Measurements from ENCODE around the gene MEIS3.

GRCh38 chr19:47444388-47444821 is 25.1 kb upstream of the MEIS3 start:
- TF ChIP-seq CTCF (IDR thresholded peaks at IDR 0.05) (no peak), POLR2AphosphoS5 (IDR thresholded peaks at IDR 0.05) (no peak)

Data from prostate gland (tissue), 2 donors.